Activated CD8-positive, alpha-beta T cell treated with anti-CD3 and anti-CD28 coated beads, Interleukin-2, amount 10 ng/mL, durations not matched to agents 7 days and 5 days (primary cell): ENCODE data around the gene SLTM. TPM values are rescaled to one million over a fixed set of nuclear protein-coding genes. Genes with fewer than 3 reads are reported as not detected.
"Not testable (repeated sequence)": the region's sequence is repeated elsewhere in the genome, so short reads cannot be mapped to it uniquely, and the experiment has no call there.

ENCODE experiments used
- ATAC-seq: fragments of 150-1000 bp; cut with Tn5 transposase; one replicate; pipeline ENCODE4 v1.10.0; 2021; ENCODE audit warnings: moderate library complexity
- CTCF ChIA-PET: fragments of 350-600 bp; sonication (Branson Sonifier 250); formaldehyde crosslinking; loops from one replicate; lab custom pipeline; 2021; ENCODE audit warnings: antibody characterized with exemption; lab: Charles Lee
- POLR2A ChIA-PET: fragments of 350-600 bp; sonication (Branson Sonifier 250); formaldehyde crosslinking; loops from one replicate; lab custom pipeline; 2021; ENCODE audit warnings: antibody characterized with exemption; lab: Charles Lee
- DNase-seq: peaks from one replicate; pipeline ENCODE4 v3.0.0-alpha.2; 2020
- H3K27ac Mint-ChIP-seq: one replicate; pipeline ENCODE4 v1.8.0; 2021; ENCODE audit warnings: mild to moderate bottlenecking, mixed read lengths
- H3K27me3 Mint-ChIP-seq: one replicate; pipeline ENCODE4 v1.8.0; 2021; ENCODE audit warnings: low read depth, mixed read lengths
- H3K36me3 Mint-ChIP-seq: one replicate; pipeline ENCODE4 v1.8.0; 2021; ENCODE audit warnings: low read depth, mixed read lengths
- H3K4me1 Mint-ChIP-seq: one replicate; pipeline ENCODE4 v1.8.0; 2021; ENCODE audit warnings: low read depth, mixed read lengths
- H3K4me3 Mint-ChIP-seq: one replicate; pipeline ENCODE4 v1.8.0; 2021; ENCODE audit warnings: mild to moderate bottlenecking, mixed read lengths
- H3K9me3 Mint-ChIP-seq: one replicate; pipeline ENCODE4 v1.8.0; 2022; ENCODE audit warnings: mixed read lengths; ENCODE audit not compliant: insufficient read depth
- total RNA-seq, 2 experiments: library from RNA; stranded (reverse); gene quantifications; one replicate each; pipeline ENCODE4 v1.2.3, GENCODE V29; 2021

SLTM gene
- total RNA-seq, 2 experiments from 2014 or later = 120 to 122 TPM

- Mint-ChIP-seq H3K27ac (peak overlapping the region; percentile 64), H3K4me1 (peaks cover 45% of the 10 kb centered on the region), H3K9me3 (no peaks in the 10 kb centered on the region), H3K27me3 (no peaks in the 10 kb centered on the region), H3K4me3 (no peak overlapping the region), H3K36me3 (peaks cover 49% of the 10 kb centered on the region)
- ATAC-seq = no peak
- no peak for DNase-seq
- CTCF ChIA-PET = no interaction called here
- POLR2A ChIA-PET = no interaction called here
Measured at GRCh38 chr15:58908550-58909309, 24.7 kb downstream of the SLTM start.

- Mint-ChIP-seq H3K27me3 (no peaks in the 10 kb centered on the region), H3K36me3 (peaks cover 40% of the 10 kb centered on the region), H3K9me3 (no peaks in the 10 kb centered on the region), H3K27ac (no peak overlapping the region), H3K4me1 (peaks cover 2% of the 10 kb centered on the region), H3K4me3 (no peak overlapping the region)
- ATAC-seq = no peak
- ChIA-PET CTCF (interaction anchor here (1.0 to 1.3 kb wide), 3 partner anchors 9 to 672 kb away, joined by 3 read pairs; no protein-coding TSS in a partner anchor), POLR2A (interaction anchor here (0.8 kb wide), 1 partner anchor 34 kb away, joined by 3 read pairs; no protein-coding TSS in a partner anchor)
- no peak for DNase-seq
Measured at GRCh38 chr15:58900631-58901030, 32.8 kb downstream of the SLTM start.

GRCh38 chr15:58898150-58898680 lies 35.3 kb downstream of the SLTM start:
- Mint-ChIP-seq H3K27ac (no peak overlapping the region), H3K36me3 (peaks cover 55% of the 10 kb centered on the region), H3K4me1 (peaks cover 2% of the 10 kb centered on the region), H3K27me3 (no peaks in the 10 kb centered on the region), H3K9me3 (no peaks in the 10 kb centered on the region), H3K4me3 (no peak overlapping the region)
- DNase-seq (no peak), ATAC-seq (no peak)
- POLR2A ChIA-PET = interaction anchor here (0.7 kb wide), 1 partner anchor 17 kb away, joined by 3 read pairs; no protein-coding TSS in a partner anchor
- CTCF ChIA-PET = no interaction called here

- Mint-ChIP-seq H3K27ac (no peak overlapping the region), H3K27me3 (no peaks in the 10 kb centered on the region), H3K4me3 (no peak overlapping the region), H3K9me3 (no peaks in the 10 kb centered on the region), H3K36me3 (peaks cover 77% of the 10 kb centered on the region), H3K4me1 (no peaks in the 10 kb centered on the region)
- POLR2A ChIA-PET = no interaction called here
- CTCF ChIA-PET = interaction anchor here (1.5 kb wide), 1 partner anchor 12 kb away, joined by 4 read pairs; no protein-coding TSS in a partner anchor
- ATAC-seq (no peak), DNase-seq (no peak)
Measured at GRCh38 chr15:58889363-58889762, 44.1 kb downstream of the SLTM start.

- DNase-seq = no peak
- ChIA-PET CTCF (no interaction called here), POLR2A (no interaction called here)
- no peak overlapping the region for H3K27ac Mint-ChIP-seq
- no peak overlapping the region for H3K4me3 Mint-ChIP-seq
- no peaks in the 10 kb centered on the region for H3K9me3 Mint-ChIP-seq
- peaks cover 75% of the 10 kb centered on the region for H3K36me3 Mint-ChIP-seq
- no peak for ATAC-seq
- no peaks in the 10 kb centered on the region for H3K27me3 Mint-ChIP-seq
- no peaks in the 10 kb centered on the region for H3K4me1 Mint-ChIP-seq
Measured at GRCh38 chr15:58886921-58887320, 46.6 kb downstream of the SLTM start.

- CTCF ChIA-PET, H3K27ac Mint-ChIP-seq, H3K9me3 Mint-ChIP-seq, POLR2A ChIA-PET, DNase-seq, H3K4me1 Mint-ChIP-seq, H3K27me3 Mint-ChIP-seq, ATAC-seq, H3K4me3 Mint-ChIP-seq: not testable (repeated sequence)
- peaks cover 79% of the 10 kb centered on the region for H3K36me3 Mint-ChIP-seq
Measured at GRCh38 chr15:58883926-58884325, 49.6 kb downstream of the SLTM start.

GRCh38 chr15:58882243-58882642 lies 51.2 kb downstream of the SLTM start:
- ChIA-PET CTCF (no interaction called here), POLR2A (no interaction called here)
- Mint-ChIP-seq H3K9me3 (no peaks in the 10 kb centered on the region), H3K4me3 (no peak overlapping the region), H3K27ac (no peak overlapping the region), H3K4me1 (no peaks in the 10 kb centered on the region), H3K36me3 (peaks cover 79% of the 10 kb centered on the region), H3K27me3 (no peaks in the 10 kb centered on the region)
- DNase-seq (no peak), ATAC-seq (no peak)

- H3K27ac Mint-ChIP-seq = no peak overlapping the region
- no peak for ATAC-seq
- peaks cover 75% of the 10 kb centered on the region for H3K36me3 Mint-ChIP-seq
- no peaks in the 10 kb centered on the region for H3K4me1 Mint-ChIP-seq
- H3K9me3 Mint-ChIP-seq = no peaks in the 10 kb centered on the region
- no peak overlapping the region for H3K4me3 Mint-ChIP-seq
- ChIA-PET POLR2A (no interaction called here), CTCF (interaction anchor here (1.6 kb wide), 1 partner anchor 110 kb away, joined by 6 read pairs; the partner anchor contains the start of gene MINDY2)
- H3K27me3 Mint-ChIP-seq = no peaks in the 10 kb centered on the region
- no peak for DNase-seq
Measured at GRCh38 chr15:58880320-58880719, 53.2 kb downstream of the SLTM start.

GRCh38 chr15:58877999-58878825 lies 55.3 kb downstream of the SLTM start:
- Mint-ChIP-seq H3K27me3 (no peaks in the 10 kb centered on the region), H3K9me3 (no peaks in the 10 kb centered on the region), H3K36me3 (peaks cover 59% of the 10 kb centered on the region), H3K4me3 (no peak overlapping the region), H3K27ac (no peak overlapping the region), H3K4me1 (no peaks in the 10 kb centered on the region)
- POLR2A ChIA-PET = no interaction called here
- DNase-seq = no peak
- ATAC-seq = no peak
- CTCF ChIA-PET = no interaction called here

- Mint-ChIP-seq H3K4me3 (no peak overlapping the region), H3K4me1 (no peaks in the 10 kb centered on the region), H3K27ac (no peak overlapping the region), H3K27me3 (no peaks in the 10 kb centered on the region), H3K36me3 (peaks cover 48% of the 10 kb centered on the region), H3K9me3 (no peaks in the 10 kb centered on the region)
- DNase-seq (no peak), ATAC-seq (no peak)
- CTCF ChIA-PET = interaction anchor here (1.3 kb wide), 1 partner anchor 648 kb away, joined by 5 read pairs; no protein-coding TSS in a partner anchor
- POLR2A ChIA-PET = no interaction called here
Measured at GRCh38 chr15:58876306-58877106, 57.0 kb downstream of the SLTM start.

- no peaks in the 10 kb centered on the region for H3K4me1 Mint-ChIP-seq
- peaks cover 38% of the 10 kb centered on the region for H3K36me3 Mint-ChIP-seq
- CTCF ChIA-PET = interaction anchor here (2.6 kb wide), 1 partner anchor 82 kb away, joined by 5 read pairs; no protein-coding TSS in a partner anchor
- no peak overlapping the region for H3K27ac Mint-ChIP-seq
- DNase-seq = no peak
- H3K4me3 Mint-ChIP-seq = no peak overlapping the region
- no peak for ATAC-seq
- POLR2A ChIA-PET = no interaction called here
- no peaks in the 10 kb centered on the region for H3K27me3 Mint-ChIP-seq
- H3K9me3 Mint-ChIP-seq = no peaks in the 10 kb centered on the region
Measured at GRCh38 chr15:58875343-58875742, 58.1 kb downstream of the SLTM start.
